Endodermal cell (in vitro differentiated cells): ENCODE data around the gene AGBL1. TPM values are rescaled to one million over a fixed set of nuclear protein-coding genes. Genes with fewer than 3 reads are reported as not detected.
A peak's percentile ranks its signal among the peaks of the same experiment; 100 is the strongest.

Experiments used
- DNase-seq: peaks from one replicate; pipeline ENCODE4 v3.0.0-alpha.2; 2017
- H3K27ac ChIP-seq: 2 replicates; pipeline ENCODE4 v1.5.1; 2013; ENCODE audit warnings: mild to moderate bottlenecking, low read depth, low read length, moderate library complexity
- H3K27me3 ChIP-seq: 2 replicates; pipeline ENCODE4 v1.6.1; 2013; ENCODE audit warnings: mild to moderate bottlenecking, low read length, moderate library complexity; ENCODE audit not compliant: insufficient read depth, control insufficient read depth, poor library complexity, severe bottlenecking
- H3K36me3 ChIP-seq: 2 replicates; pipeline ENCODE4 v1.7.0; 2013; ENCODE audit warnings: mild to moderate bottlenecking, low read length, moderate library complexity; ENCODE audit not compliant: control insufficient read depth, insufficient read depth
- H3K4me1 ChIP-seq: one replicate; pipeline ENCODE4 v1.7.0; 2013; ENCODE audit warnings: low read length; ENCODE audit not compliant: control insufficient read depth, insufficient read depth
- H3K4me3 ChIP-seq: 2 replicates; pipeline ENCODE4 v1.5.1; 2013; ENCODE audit warnings: mild to moderate bottlenecking, low read length, moderate library complexity
- H3K9ac ChIP-seq: 2 replicates; pipeline ENCODE4 v1.6.1; 2013; ENCODE audit warnings: mild to moderate bottlenecking, low read length, moderate library complexity; ENCODE audit not compliant: poor library complexity, severe bottlenecking; ENCODE audit errors: extremely low read depth
- H3K9me3 ChIP-seq: 2 replicates; pipeline ENCODE4 v1.6.1; 2013; ENCODE audit warnings: mild to moderate bottlenecking, low read length, moderate library complexity; ENCODE audit not compliant: control insufficient read depth
- H3K27ac Mint-ChIP-seq: 2 replicates; pipeline ENCODE4 v1.8.0; 2020; ENCODE audit warnings: mixed read lengths
- H3K27me3 Mint-ChIP-seq: 2 replicates; pipeline ENCODE4 v1.8.0; 2021; ENCODE audit warnings: mild to moderate bottlenecking, mixed read lengths; ENCODE audit not compliant: insufficient read depth
- H3K36me3 Mint-ChIP-seq: 2 replicates; pipeline ENCODE4 v1.8.0; 2020; ENCODE audit warnings: low read depth, mixed read lengths
- H3K4me1 Mint-ChIP-seq: 2 replicates; pipeline ENCODE4 v1.8.0; 2020; ENCODE audit warnings: mixed read lengths
- H3K4me3 Mint-ChIP-seq: 2 replicates; pipeline ENCODE4 v1.8.0; 2020; ENCODE audit warnings: mild to moderate bottlenecking, moderate library complexity, mixed read lengths
- H3K9me3 Mint-ChIP-seq: 2 replicates; pipeline ENCODE4 v1.8.0; 2020; ENCODE audit warnings: mild to moderate bottlenecking, mixed read lengths
- CTCF ChIP-seq: fragments of 200-600 bp; sonication (generic); conservative IDR thresholded peaks from 2 replicates; pipeline ENCODE4 v1.5.0; 2021; ENCODE audit warnings: antibody characterized with exemption, mild to moderate bottlenecking
- WGBS, 2 experiments: methylation state at CpG; one replicate each; pipeline versions ENCODE4 v1.1.5 to v1.1.7; 2013; ENCODE audit warnings: missing lambda C conversion rate in 2 of 2, mixed read lengths in 1 of 2; ENCODE audit not compliant: insufficient coverage in 1 of 2, insufficient read length in 1 of 2; 5-methylcytosine and 5-hydroxymethylcytosine counted together
- total RNA-seq, 2 donors: library from RNA; stranded (reverse); fragmentation: NEBNext Ultra II Directional in 1 of 2; extraction: Animal tissue kit (Norgen Biotek cat#: 25700) in 1 of 2; gene quantifications; 2 replicates in 1 of 2; 3 replicates in 1 of 2; pipeline ENCODE4 v1.2.1, GENCODE V29; 2021

Gene AGBL1
- total RNA-seq, 2 donors from 2014 or later: 0.07 to 0.11 TPM

GRCh38 chr15:86743283-86743903 lies 663.7 kb downstream of the AGBL1 start:
- 39% methylated on average over 4 of the region's 6 CpGs; no CpG with 5 or more reads in 1 of the 2 experiments for WGBS, 2 experiments
- peak; percentile 94 for DNase-seq
- no peak overlapping the region for H3K27ac ChIP-seq
- TF ChIP-seq CTCF: peak; percentile 95
- H3K9me3 Mint-ChIP-seq: peaks cover 7% of the 10 kb centered on the region
- H3K4me3 ChIP-seq: no peak overlapping the region
- peaks cover 15% of the 10 kb centered on the region for H3K4me1 Mint-ChIP-seq
- no peak overlapping the region for H3K4me3 Mint-ChIP-seq
- H3K27me3 Mint-ChIP-seq: no peaks in the 10 kb centered on the region
- H3K27me3 ChIP-seq: no peaks in the 10 kb centered on the region
- H3K9ac ChIP-seq: no peak overlapping the region
- H3K36me3 Mint-ChIP-seq: no peaks in the 10 kb centered on the region
- H3K4me1 ChIP-seq: peaks cover 6% of the 10 kb centered on the region
- no peaks in the 10 kb centered on the region for H3K36me3 ChIP-seq
- no peak overlapping the region for H3K27ac Mint-ChIP-seq
- H3K9me3 ChIP-seq: peaks cover 3% of the 10 kb centered on the region

- no peak overlapping the region for H3K9ac ChIP-seq
- H3K27me3 ChIP-seq: no peaks in the 10 kb centered on the region
- no peaks in the 10 kb centered on the region for H3K27me3 Mint-ChIP-seq
- peaks cover 17% of the 10 kb centered on the region for H3K4me1 Mint-ChIP-seq
- no peaks in the 10 kb centered on the region for H3K36me3 Mint-ChIP-seq
- peaks cover 6% of the 10 kb centered on the region for H3K4me1 ChIP-seq
- 96 to 100% methylated on average over 2 to 7 of the region's 7 CpGs for WGBS, 2 experiments
- H3K27ac ChIP-seq: no peak overlapping the region
- H3K9me3 ChIP-seq: no peaks in the 10 kb centered on the region
- H3K36me3 ChIP-seq: no peaks in the 10 kb centered on the region
- no peak for TF ChIP-seq CTCF
- H3K4me3 Mint-ChIP-seq: no peak overlapping the region
- no peak for DNase-seq
- no peak overlapping the region for H3K27ac Mint-ChIP-seq
- peaks cover 4% of the 10 kb centered on the region for H3K9me3 Mint-ChIP-seq
- H3K4me3 ChIP-seq: no peak overlapping the region
Observed at GRCh38 chr15:86744198-86744780, 664.6 kb downstream of the AGBL1 start.

GRCh38 chr15:86751116-86751515 lies 671.4 kb downstream of the AGBL1 start:
- no peak for TF ChIP-seq CTCF
- H3K9me3 ChIP-seq: no peaks in the 10 kb centered on the region
- no peaks in the 10 kb centered on the region for H3K4me1 ChIP-seq
- no peak overlapping the region for H3K27ac ChIP-seq
- H3K27me3 ChIP-seq: no peaks in the 10 kb centered on the region
- no peak for DNase-seq
- no peaks in the 10 kb centered on the region for H3K36me3 ChIP-seq
- Mint-ChIP-seq H3K4me1 (peaks cover 7% of the 10 kb centered on the region), H3K9me3 (peaks cover 4% of the 10 kb centered on the region), H3K27me3 (no peaks in the 10 kb centered on the region), H3K27ac (no peak overlapping the region), H3K4me3 (no peak overlapping the region), H3K36me3 (no peaks in the 10 kb centered on the region)
- no peak overlapping the region for H3K9ac ChIP-seq
- 80% methylated on average over 1 of the region's 1 CpG; no CpG with 5 or more reads in 1 of the 2 experiments for WGBS, 2 experiments
- no peak overlapping the region for H3K4me3 ChIP-seq
